Breast epithelium (tissue), 3 donors: ENCODE measurements around the gene KIF1B.

ENCODE experiments used
- CTCF ChIP-seq, 3 donors: fragments of 450-650 bp; IDR thresholded peaks; one replicate each; pipeline ENCODE4 v1.5.1; 2016 to 2017; ENCODE audit warnings: antibody characterized with exemption in 3 of 3, mild to moderate bottlenecking in 3 of 3, moderate library complexity in 3 of 3
- POLR2A ChIP-seq: fragments of 450-650 bp; IDR thresholded peaks from one replicate; pipeline ENCODE4 v1.6.1; 2016; ENCODE audit warnings: antibody characterized with exemption, mild to moderate bottlenecking, moderate library complexity

- TF ChIP-seq CTCF (IDR thresholded peaks at IDR 0.05): no peak
- no peak for TF ChIP-seq POLR2A
Observed at GRCh38 chr1:10339036-10339567, 128.7 kb downstream of the KIF1B start.
